Psoas muscle (tissue), 8 donors: Measurements from ENCODE around the gene MYCBP2. TPM values are rescaled to one million over a fixed set of nuclear protein-coding genes. Genes with fewer than 3 reads are reported as not detected.
A peak's percentile ranks its signal among the peaks of the same experiment; 100 is the strongest.

Experiments
- ATAC-seq, 4 donors: fragments of 200-7000 bp; cut with Tn5 transposase; one replicate each; pipeline ENCODE4 v1.9.1; 2020; ENCODE audit warnings: moderate library complexity in 3 of 4, mild to moderate bottlenecking in 2 of 4
- DNase-seq, 2 donors: peaks; one replicate each; pipeline ENCODE4 v3.0.0-alpha.2; 2020
- H3K27ac ChIP-seq: fragments of 200-600 bp; one replicate; pipeline ENCODE4 v1.8.0; 2022
- H3K27me3 ChIP-seq, 3 donors: fragments of 200-600 bp in 1 of 3; one replicate each; pipeline versions ENCODE4 v1.6.1 to v1.8.0; 2013 to 2022; ENCODE audit warnings: low read length in 2 of 3, mild to moderate bottlenecking in 2 of 3, moderate library complexity in 1 of 3; ENCODE audit not compliant: insufficient read depth in 3 of 3
- H3K36me3 ChIP-seq, 2 donors: fragments of 200-600 bp in 1 of 2; one replicate each; pipeline versions ENCODE4 v1.6.1 to v1.8.0; 2013 to 2022; ENCODE audit warnings: low read depth in 1 of 2, mild to moderate bottlenecking in 1 of 2, moderate library complexity in 1 of 2; ENCODE audit not compliant: insufficient read depth in 1 of 2
- H3K4me1 ChIP-seq: fragments of 200-600 bp; one replicate; pipeline ENCODE4 v1.8.0; 2022
- H3K4me3 ChIP-seq: fragments of 200-600 bp; one replicate; pipeline ENCODE4 v1.8.0; 2022; ENCODE audit warnings: mild to moderate bottlenecking
- H3K9me3 ChIP-seq: fragments of 200-600 bp; one replicate; pipeline ENCODE4 v1.8.0; 2022
- WGBS, 3 donors: extraction: QIAGEN DNeasy Blood & Tissue Kit; methylation state at CpG; one replicate each; pipeline versions ENCODE4 v1.1.6 to v1.1.7; 2013; 5-methylcytosine and 5-hydroxymethylcytosine counted together
- intact Hi-C, 2 donors: fragments of 100-400 bp; cut with DNase I; formaldehyde crosslinking; loops; one replicate each; pipeline versions ENCODE4 v1.11.0 to v1.14.2; 2022
- polyA plus RNA-seq, 3 donors: library from polyadenylated mRNA; stranded (reverse); fragments of 200-250 nt; gene quantifications; one replicate each; pipeline ENCODE4 v1.2.3, GENCODE V29; 2013
- total RNA-seq, 4 donors: library from RNA; stranded (reverse); fragmentation: NEBNext Ultra II Directional in 2 of 4; extraction: Animal tissue kit (Norgen Biotek cat#: 25700) in 2 of 4; gene quantifications; one replicate each; pipeline versions ENCODE4 v1.2.1 to v1.2.4, GENCODE V29; 2021 to 2023
- TF ChIP-seq, protein P1 (sequence below): fragments of 200-600 bp; IDR thresholded peaks from one replicate; pipeline ENCODE4 v1.8.0; 2022; ENCODE audit warnings: antibody characterized with exemption
- donor health status: healthy with polysubstance abuse.
- donor health status: DM: no; HTN: no; CAD: no; lungs with moderate emphysema.
- donor health status: Bipolar disorder and iron deficiency.
- donor health status: healthy.
- donor health status: DM: yes; HTN: yes; CAD: no.
- donor health status: DM: no; HTN: no; CAD: no.
- donor health status: DM: no; HTN: no; CAD: no.
- donor health status: DM: yes; HTN: yes; CAD: no.

MYCBP2 gene
- total and polyA plus RNA-seq, 7 donors: 10.8 to 49.5 (median 35.5) TPM

DNA sequence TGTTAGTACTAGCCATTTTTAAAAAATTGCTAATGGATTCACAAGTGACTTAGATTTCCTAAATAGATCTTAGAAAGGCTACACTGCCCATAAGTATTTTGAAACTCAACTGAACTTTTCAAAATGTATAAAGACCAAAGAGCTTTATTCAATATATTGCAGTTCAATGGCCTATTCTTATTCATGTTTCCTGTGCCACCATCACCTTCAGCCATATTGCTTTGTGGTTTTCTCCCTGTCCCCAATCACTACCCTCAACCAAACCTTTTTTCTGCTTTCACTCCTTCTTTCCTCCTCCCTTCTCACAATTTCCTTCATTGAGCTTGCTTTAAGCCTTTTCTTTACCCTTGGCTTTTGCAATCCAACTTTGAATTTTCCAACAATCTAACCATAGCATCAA lies 100.9 kb downstream of the MYCBP2 start:
- Histone ChIP-seq H3K27me3 (no peaks in the 10 kb centered on the region), H3K4me1 (no peaks in the 10 kb centered on the region), H3K27ac (no peak overlapping the region), H3K9me3 (no peaks in the 10 kb centered on the region), H3K4me3 (no peak overlapping the region), H3K36me3 (peaks cover 5 to 53% of the 10 kb centered on the region in 2 donors)
- intact Hi-C loops: no loop called here
- no peak for ATAC-seq
- no peak for DNase-seq
- TF ChIP-seq, protein P1, sequence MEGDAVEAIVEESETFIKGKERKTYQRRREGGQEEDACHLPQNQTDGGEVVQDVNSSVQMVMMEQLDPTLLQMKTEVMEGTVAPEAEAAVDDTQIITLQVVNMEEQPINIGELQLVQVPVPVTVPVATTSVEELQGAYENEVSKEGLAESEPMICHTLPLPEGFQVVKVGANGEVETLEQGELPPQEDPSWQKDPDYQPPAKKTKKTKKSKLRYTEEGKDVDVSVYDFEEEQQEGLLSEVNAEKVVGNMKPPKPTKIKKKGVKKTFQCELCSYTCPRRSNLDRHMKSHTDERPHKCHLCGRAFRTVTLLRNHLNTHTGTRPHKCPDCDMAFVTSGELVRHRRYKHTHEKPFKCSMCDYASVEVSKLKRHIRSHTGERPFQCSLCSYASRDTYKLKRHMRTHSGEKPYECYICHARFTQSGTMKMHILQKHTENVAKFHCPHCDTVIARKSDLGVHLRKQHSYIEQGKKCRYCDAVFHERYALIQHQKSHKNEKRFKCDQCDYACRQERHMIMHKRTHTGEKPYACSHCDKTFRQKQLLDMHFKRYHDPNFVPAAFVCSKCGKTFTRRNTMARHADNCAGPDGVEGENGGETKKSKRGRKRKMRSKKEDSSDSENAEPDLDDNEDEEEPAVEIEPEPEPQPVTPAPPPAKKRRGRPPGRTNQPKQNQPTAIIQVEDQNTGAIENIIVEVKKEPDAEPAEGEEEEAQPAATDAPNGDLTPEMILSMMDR: no peak

DNA sequence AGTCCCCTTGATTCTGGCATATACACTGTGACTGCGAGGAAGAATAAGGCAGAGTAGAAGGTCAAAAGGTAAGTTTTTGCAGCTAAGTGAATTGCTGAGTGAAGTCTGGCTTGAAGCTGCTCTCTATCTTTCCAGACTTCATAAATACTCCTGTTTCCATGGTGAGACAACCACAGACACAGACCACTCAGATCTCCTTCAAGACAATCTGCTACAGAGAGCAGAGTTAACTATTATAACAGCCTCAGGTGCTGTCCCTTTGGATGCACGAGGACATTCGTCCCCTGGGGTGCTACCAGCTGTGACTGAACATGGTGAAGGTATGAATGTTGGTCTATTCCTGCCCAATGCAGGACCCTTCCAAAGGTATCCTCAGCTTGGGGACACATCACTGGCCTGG lies 104.0 kb downstream of the MYCBP2 start:
- peaks cover 5 to 70% of the 10 kb centered on the region in 2 donors for H3K36me3 ChIP-seq
- TF ChIP-seq, protein P1: no peak
- intact Hi-C loops: no loop called here
- no peak for DNase-seq
- no peaks in the 10 kb centered on the region for H3K9me3 ChIP-seq
- no peaks in the 10 kb centered on the region for H3K4me1 ChIP-seq
- H3K27me3 ChIP-seq: no peaks in the 10 kb centered on the region
- no peak overlapping the region for H3K4me3 ChIP-seq
- 86 to 94% (median 88%) methylated on average over 3 of the region's 3 CpGs for WGBS, 3 donors
- no peak overlapping the region for H3K27ac ChIP-seq
- no peak for ATAC-seq

DNA sequence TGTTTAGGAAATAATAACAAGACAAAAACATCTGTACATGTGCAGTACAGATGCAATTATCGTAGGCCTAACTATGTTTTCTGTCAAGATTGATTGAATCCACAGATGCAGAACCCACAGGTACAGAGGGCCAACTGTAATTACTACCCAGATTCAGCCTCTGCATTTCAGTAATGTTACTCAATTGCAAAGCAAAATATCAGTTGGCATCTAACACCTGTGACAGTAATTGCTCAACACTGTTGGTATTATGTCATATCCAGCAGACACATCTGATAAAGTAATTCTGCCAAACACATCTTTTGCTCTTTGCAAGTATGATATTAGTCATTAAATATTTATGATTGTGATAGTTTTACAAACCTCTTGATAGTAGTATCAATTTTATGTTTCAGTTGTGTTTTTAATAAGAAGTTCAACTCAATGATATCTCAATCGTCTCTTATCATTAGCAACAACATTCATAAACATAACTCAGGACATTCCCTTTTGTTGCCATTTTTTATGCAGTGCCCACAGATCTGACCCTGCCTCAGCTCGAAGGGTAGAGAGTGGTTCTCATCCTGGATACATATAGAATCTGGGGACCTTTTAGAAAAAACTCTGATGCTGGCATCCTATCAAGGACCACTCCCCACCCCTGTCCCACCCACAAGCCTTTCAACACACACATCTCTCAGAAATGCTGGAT lies 104.7 kb downstream of the MYCBP2 start:
- TF ChIP-seq, protein P1: no peak
- no peaks in the 10 kb centered on the region for H3K27me3 ChIP-seq
- WGBS, 3 donors: 80 to 92% (median 81%) methylated on average over 3 of the region's 3 CpGs
- intact Hi-C loops: no loop called here
- H3K36me3 ChIP-seq: peaks cover 5 to 77% of the 10 kb centered on the region in 2 donors
- no peaks in the 10 kb centered on the region for H3K4me1 ChIP-seq
- no peak overlapping the region for H3K4me3 ChIP-seq
- H3K9me3 ChIP-seq: no peaks in the 10 kb centered on the region
- ATAC-seq: peak in 1 of 4 donors; percentile 35
- H3K27ac ChIP-seq: no peak overlapping the region
- no peak for DNase-seq

DNA sequence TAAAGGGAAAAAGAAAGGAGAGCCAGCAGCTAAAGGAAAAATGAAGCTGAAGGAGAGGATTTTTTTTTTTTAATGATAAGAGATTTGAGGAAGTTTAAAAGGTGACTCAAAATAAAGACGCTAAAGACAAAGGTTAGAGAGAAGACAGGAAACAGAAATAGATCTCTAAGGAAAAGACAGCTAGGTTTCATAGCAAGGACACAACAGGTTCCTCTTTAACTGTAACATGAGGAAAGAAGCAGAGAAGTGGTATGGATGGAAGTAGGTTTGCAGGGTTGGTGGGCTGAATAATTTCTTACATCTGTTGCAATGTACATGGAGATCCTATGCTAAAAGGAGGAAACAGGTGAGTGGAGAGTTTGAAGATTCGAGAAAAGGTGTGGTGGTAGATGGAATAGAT lies 107.5 kb downstream of the MYCBP2 start:
- Histone ChIP-seq H3K9me3 (no peaks in the 10 kb centered on the region), H3K4me3 (no peak overlapping the region), H3K27me3 (no peaks in the 10 kb centered on the region), H3K27ac (no peak overlapping the region), H3K4me1 (no peaks in the 10 kb centered on the region), H3K36me3 (peaks cover 5 to 87% of the 10 kb centered on the region in 2 donors)
- intact Hi-C loops: no loop called here
- 84 to 90% (median 85%) methylated on average over 2 of the region's 2 CpGs for WGBS, 3 donors
- no peak for ATAC-seq
- TF ChIP-seq, protein P1: no peak
- no peak for DNase-seq

DNA sequence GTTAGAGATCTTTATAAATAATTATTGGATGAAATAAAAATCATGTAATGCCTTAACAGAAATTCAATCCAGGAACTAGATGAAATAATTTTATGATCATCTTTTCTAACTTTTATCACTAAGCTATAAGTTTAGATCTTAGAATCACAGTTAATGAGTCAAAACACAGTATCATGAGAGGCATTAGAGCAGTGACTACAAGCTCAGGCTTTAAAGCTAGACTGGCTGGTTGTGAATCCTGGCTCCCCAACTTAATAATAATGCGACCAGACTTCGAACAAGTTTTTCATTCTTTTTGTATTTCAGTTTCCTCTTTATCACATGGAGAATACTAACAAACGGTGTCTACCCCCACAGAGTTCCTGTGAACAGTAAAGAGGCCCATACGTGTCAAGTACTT lies 108.6 kb downstream of the MYCBP2 start:
- Histone ChIP-seq H3K27me3 (no peaks in the 10 kb centered on the region), H3K27ac (no peak overlapping the region), H3K9me3 (no peaks in the 10 kb centered on the region), H3K4me1 (no peaks in the 10 kb centered on the region), H3K36me3 (peaks cover 5 to 87% of the 10 kb centered on the region in 2 donors), H3K4me3 (no peak overlapping the region)
- TF ChIP-seq, protein P1: no peak
- intact Hi-C loops: no loop called here
- no peak for ATAC-seq
- no peak for DNase-seq
- 79 to 87% (median 80%) methylated on average over 4 of the region's 4 CpGs for WGBS, 3 donors
